ENCODE results near the gene COX15. TPM values are rescaled to one million over a fixed set of nuclear protein-coding genes. Genes with fewer than 3 reads are reported as not detected.

COX15 gene
- 10 to 100 TPM; 31.1 to 32.1 TPM for total RNA-seq
- 10 to 100 TPM; 26.0 to 31.8 TPM for polyA plus RNA-seq

- H3K4me1 Mint-ChIP-seq, result peaks cover 21 to 56% (median 39%) of the 10 kb centered on the region in 4 donors
Observed at GRCh38 chr10:99732033-99732842, at the start of gene COX15, which contains the start of gene CUTC. TSS of gene COX15 (minus strand) at chr10:99732127. CDS start at chr10:99732049, 78 bp downstream. TSS of gene CUTC (plus strand) at chr10:99732234. CDS start at chr10:99732349, 115 bp downstream.

DNA sequence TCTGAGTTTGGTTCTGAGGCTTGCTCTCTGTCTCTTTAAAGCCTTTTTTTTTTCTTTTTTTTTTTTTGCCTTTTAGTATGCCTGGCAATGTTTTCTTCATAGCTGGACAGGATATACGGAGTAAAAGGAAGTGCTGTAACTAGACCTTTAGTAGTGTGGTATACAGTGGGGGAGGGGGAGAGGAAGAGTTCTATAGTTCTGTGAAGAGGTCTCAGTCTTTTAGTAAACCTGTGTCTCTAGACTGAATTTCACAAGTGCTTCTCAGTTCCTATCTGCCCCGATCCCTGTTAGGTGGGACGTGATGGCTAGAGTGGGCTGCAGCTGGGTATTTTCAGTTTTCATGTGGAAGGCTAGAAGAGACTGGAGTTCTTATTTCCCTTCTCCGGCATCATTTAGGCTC, 47.4 kb upstream of the COX15 start:
- no peak for DNase-seq
- H3K4me1 ChIP-seq (ENCODE audit: insufficient read depth, low read length), result no peaks in the 10 kb centered on the region
- ChIA-PET POLR2A (ENCODE audit: partially characterized antibody) (no interaction called here), CTCF (ENCODE audit: partially characterized antibody) (no interaction called here)
- no peaks in the 10 kb centered on the region for H3K27me3 ChIP-seq (ENCODE audit: insufficient read depth, low read length)
- H3K27ac Mint-ChIP-seq, result no peak overlapping the region
- intact Hi-C loops (cut with micrococcal nuclease), result no loop called here
- no peaks in the 10 kb centered on the region for H3K4me1 Mint-ChIP-seq
- H3K36me3 Mint-ChIP-seq, result peaks cover 0 to 7% of the 10 kb centered on the region in 2 donors
- H3K4me3 ChIP-seq (ENCODE audit: low read length in 2 of 2), result no peak overlapping the region
- H3K27ac ChIP-seq (ENCODE audit: low read depth, low read length), result no peak overlapping the region
- H3K9me3 ChIP-seq (ENCODE audit: control insufficient read depth in 1 of 2, low read length in 2 of 2), result no peaks in the 10 kb centered on the region
- H3K4me3 Mint-ChIP-seq, result no peak overlapping the region
- H3K36me3 ChIP-seq (ENCODE audit: insufficient read depth, low read length), result no peaks in the 10 kb centered on the region
- peaks cover 0 to 8% (median 2%) of the 10 kb centered on the region in 8 donors for H3K9me3 Mint-ChIP-seq
- peaks cover 0 to 5% of the 10 kb centered on the region in 2 donors for H3K27me3 Mint-ChIP-seq

More at GRCh38 chr10:99732033-99732842, at the start of gene COX15, which contains the start of gene CUTC:
- POLR2A ChIA-PET (ENCODE audit: partially characterized antibody), result interaction anchor here (0.8 to 3.1 kb wide), 12 partner anchors 8 to 1286 kb away, joined by 3 to 33 read pairs (median 4); partner anchors contain the start of genes DNMBP, ENTPD7, GOT1 and SLC25A28
- Mint-ChIP-seq H3K27ac (peak within 1 kb of the TSS; percentile 97 to 100 (median 99)), H3K36me3 (peaks cover 35 to 42% of the 10 kb centered on the region in 2 donors), H3K27me3 (no peaks in the 10 kb centered on the region), H3K4me3 (peak within 1 kb of the TSS; percentile 97 to 100 (median 100)), H3K9me3 (no peaks in the 10 kb centered on the region)
- DNase-seq, result peak; percentile 94 to 95 (median 95)
- H3K9me3 ChIP-seq (ENCODE audit: control insufficient read depth in 1 of 2, low read length in 2 of 2), result no peaks in the 10 kb centered on the region
- intact Hi-C loops (cut with micrococcal nuclease), result loop anchor here (1.0 to 10.0 kb wide), 7 partner anchors 73 to 1598 kb away; partner anchors contain the start of genes DNMBP, ENTPD7, GOT1 and HIF1AN
- peak within 1 kb of the TSS; percentile 91 for H3K27ac ChIP-seq (ENCODE audit: low read depth, low read length)
- H3K4me1 ChIP-seq (ENCODE audit: insufficient read depth, low read length), result peaks cover 44% of the 10 kb centered on the region
- H3K4me3 ChIP-seq (ENCODE audit: low read length in 2 of 2), result peak within 1 kb of the TSS; percentile 82 to 98
- peaks cover 6% of the 10 kb centered on the region for H3K36me3 ChIP-seq (ENCODE audit: insufficient read depth, low read length)
- CTCF ChIA-PET (ENCODE audit: partially characterized antibody), result interaction anchor here (1.3 to 3.2 kb wide), 8 partner anchors 9 to 120 kb away, joined by 3 to 8 read pairs (median 5); partner anchors contain the start of gene ENTPD7
- H3K27me3 ChIP-seq (ENCODE audit: insufficient read depth, low read length), result no peaks in the 10 kb centered on the region

- Mint-ChIP-seq H3K27ac (no peak overlapping the region), H3K9me3 (peaks cover 0 to 12% (median 2%) of the 10 kb centered on the region in 8 donors), H3K27me3 (peaks cover 0 to 5% of the 10 kb centered on the region in 2 donors), H3K36me3 (peaks cover 0 to 5% of the 10 kb centered on the region in 2 donors), H3K4me1 (no peaks in the 10 kb centered on the region), H3K4me3 (no peak overlapping the region)
- ChIA-PET POLR2A (ENCODE audit: partially characterized antibody) (no interaction called here), CTCF (ENCODE audit: partially characterized antibody) (no interaction called here)
- Histone ChIP-seq H3K4me3 (ENCODE audit: low read length in 2 of 2) (no peak overlapping the region), H3K36me3 (ENCODE audit: insufficient read depth, low read length) (no peaks in the 10 kb centered on the region), H3K4me1 (ENCODE audit: insufficient read depth, low read length) (no peaks in the 10 kb centered on the region), H3K27ac (ENCODE audit: low read depth, low read length) (no peak overlapping the region), H3K27me3 (ENCODE audit: insufficient read depth, low read length) (no peaks in the 10 kb centered on the region), H3K9me3 (ENCODE audit: control insufficient read depth in 1 of 2, low read length in 2 of 2) (no peaks in the 10 kb centered on the region)
- intact Hi-C loops (cut with micrococcal nuclease), result no loop called here
- no peak for DNase-seq
Observed at GRCh38 chr10:99777918-99778714, 46.2 kb upstream of the COX15 start.

DNA sequence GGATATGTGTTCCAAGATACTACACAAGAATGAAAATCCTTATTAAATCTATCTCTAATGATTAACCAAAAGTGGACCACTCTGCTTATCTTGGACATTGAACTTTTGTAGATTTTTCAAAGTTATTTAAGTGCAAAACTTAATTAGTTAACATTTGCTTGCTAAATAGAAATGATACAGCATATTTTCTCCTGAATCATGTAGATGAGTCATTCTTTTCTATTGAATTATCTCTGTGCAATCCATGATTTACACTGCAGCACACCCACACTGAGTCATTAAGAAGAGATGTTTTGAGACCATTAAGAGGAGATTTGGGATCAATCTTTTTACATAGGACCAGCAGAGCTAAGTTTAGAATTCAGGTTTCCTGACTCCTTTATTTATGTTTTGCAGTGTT, 43.9 kb upstream of the COX15 start:
- H3K9me3 ChIP-seq (ENCODE audit: control insufficient read depth in 1 of 2, low read length in 2 of 2), result no peaks in the 10 kb centered on the region
- CTCF ChIA-PET (ENCODE audit: partially characterized antibody), result no interaction called here
- POLR2A ChIA-PET (ENCODE audit: partially characterized antibody), result no interaction called here
- intact Hi-C loops (cut with micrococcal nuclease), result no loop called here
- H3K27ac Mint-ChIP-seq, result no peak overlapping the region
- no peaks in the 10 kb centered on the region for H3K36me3 ChIP-seq (ENCODE audit: insufficient read depth, low read length)
- no peak overlapping the region for H3K27ac ChIP-seq (ENCODE audit: low read depth, low read length)
- H3K4me1 ChIP-seq (ENCODE audit: insufficient read depth, low read length), result no peaks in the 10 kb centered on the region
- H3K4me1 Mint-ChIP-seq, result no peaks in the 10 kb centered on the region
- H3K36me3 Mint-ChIP-seq, result peaks cover 1 to 4% of the 10 kb centered on the region in 2 donors
- DNase-seq, result no peak
- H3K27me3 ChIP-seq (ENCODE audit: insufficient read depth, low read length), result no peaks in the 10 kb centered on the region
- H3K4me3 ChIP-seq (ENCODE audit: low read length in 2 of 2), result no peak overlapping the region
- H3K4me3 Mint-ChIP-seq, result no peak overlapping the region
- H3K27me3 Mint-ChIP-seq, result peaks cover 0 to 2% of the 10 kb centered on the region in 2 donors
- H3K9me3 Mint-ChIP-seq, result peaks cover 0 to 12% (median 2%) of the 10 kb centered on the region in 8 donors

DNA sequence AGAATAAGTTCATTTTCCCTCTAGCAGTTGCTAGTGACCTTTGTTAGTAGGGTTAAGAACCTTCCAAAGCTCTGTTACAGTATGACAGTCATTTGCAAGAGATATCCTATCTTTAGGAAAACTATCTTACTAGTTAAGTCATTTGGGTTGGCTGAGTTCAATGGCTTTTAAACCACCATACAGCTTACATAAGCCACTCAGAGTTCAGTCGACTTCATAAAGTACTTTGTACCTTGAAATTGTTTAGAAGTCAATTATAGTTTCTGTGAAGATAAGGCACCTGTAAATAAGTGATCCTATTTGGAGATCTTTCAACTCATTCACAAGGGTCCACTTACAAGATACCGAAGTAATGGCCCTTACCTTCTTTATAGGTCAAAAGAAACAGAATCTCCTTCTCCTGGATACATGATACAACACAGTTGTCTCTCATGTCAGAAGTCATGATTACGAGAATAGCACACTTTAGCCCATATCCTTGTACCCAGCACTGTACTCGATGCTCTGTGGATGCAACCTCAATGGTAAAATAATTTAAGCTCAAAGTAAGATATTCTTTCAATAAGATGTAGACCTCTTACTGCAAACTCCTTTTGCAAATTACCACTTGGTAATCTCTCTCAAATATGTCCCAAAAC, 38.6 kb upstream of the COX15 start:
- Histone ChIP-seq H3K27me3 (ENCODE audit: insufficient read depth, low read length) (no peaks in the 10 kb centered on the region), H3K36me3 (ENCODE audit: insufficient read depth, low read length) (no peaks in the 10 kb centered on the region), H3K27ac (ENCODE audit: low read depth, low read length) (no peak overlapping the region), H3K4me1 (ENCODE audit: insufficient read depth, low read length) (no peaks in the 10 kb centered on the region), H3K9me3 (ENCODE audit: control insufficient read depth in 1 of 2, low read length in 2 of 2) (no peaks in the 10 kb centered on the region), H3K4me3 (ENCODE audit: low read length in 2 of 2) (no peak overlapping the region)
- no peak overlapping the region for H3K27ac Mint-ChIP-seq
- peaks cover 0 to 8% (median under 1%) of the 10 kb centered on the region in 8 donors for H3K9me3 Mint-ChIP-seq
- ChIA-PET CTCF (ENCODE audit: partially characterized antibody) (no interaction called here), POLR2A (ENCODE audit: partially characterized antibody) (no interaction called here)
- intact Hi-C loops (cut with micrococcal nuclease), result no loop called here
- peaks cover 0 to 4% of the 10 kb centered on the region in 2 donors for H3K36me3 Mint-ChIP-seq
- no peak overlapping the region for H3K4me3 Mint-ChIP-seq
- no peaks in the 10 kb centered on the region for H3K27me3 Mint-ChIP-seq
- DNase-seq, result no peak
- H3K4me1 Mint-ChIP-seq, result no peaks in the 10 kb centered on the region

GRCh38 chr10:99769706-99770105, 37.8 kb upstream of the COX15 start:
- no peak for DNase-seq
- Mint-ChIP-seq H3K27me3 (no peaks in the 10 kb centered on the region), H3K4me1 (no peaks in the 10 kb centered on the region), H3K9me3 (peaks cover 0 to 8% (median under 1%) of the 10 kb centered on the region in 8 donors), H3K36me3 (peaks cover 0 to 4% of the 10 kb centered on the region in 2 donors), H3K27ac (no peak overlapping the region), H3K4me3 (no peak overlapping the region)
- H3K4me3 ChIP-seq (ENCODE audit: low read length in 2 of 2), result no peak overlapping the region
- ChIA-PET CTCF (ENCODE audit: partially characterized antibody) (interaction anchor here (1.4 kb wide), 1 partner anchor 19 kb away, joined by 3 read pairs; no protein-coding TSS in a partner anchor), POLR2A (ENCODE audit: partially characterized antibody) (no interaction called here)
- no peaks in the 10 kb centered on the region for H3K27me3 ChIP-seq (ENCODE audit: insufficient read depth, low read length)
- H3K36me3 ChIP-seq (ENCODE audit: insufficient read depth, low read length), result no peaks in the 10 kb centered on the region
- intact Hi-C loops (cut with micrococcal nuclease), result no loop called here
- H3K27ac ChIP-seq (ENCODE audit: low read depth, low read length), result no peak overlapping the region
- no peaks in the 10 kb centered on the region for H3K9me3 ChIP-seq (ENCODE audit: control insufficient read depth in 1 of 2, low read length in 2 of 2)
- no peaks in the 10 kb centered on the region for H3K4me1 ChIP-seq (ENCODE audit: insufficient read depth, low read length)

Data from CD4-positive, alpha-beta memory T cell (primary cell).